Activated CD8-positive, alpha-beta T cell treated with anti-CD3 and anti-CD28 coated beads, Interleukin-2, amount 10 ng/mL, durations not matched to agents 7 days and 5 days (primary cell): ENCODE measurements around the gene ADTRP. TPM values are rescaled to one million over a fixed set of nuclear protein-coding genes. Genes with fewer than 3 reads are reported as not detected.

Experiments used
- ATAC-seq: fragments of 150-1000 bp; cut with Tn5 transposase; one replicate; pipeline ENCODE4 v1.10.0; 2021; ENCODE audit warnings: moderate library complexity
- CTCF ChIA-PET: fragments of 350-600 bp; sonication (Branson Sonifier 250); formaldehyde crosslinking; loops from one replicate; lab custom pipeline; 2021; ENCODE audit warnings: antibody characterized with exemption; lab: Charles Lee
- POLR2A ChIA-PET: fragments of 350-600 bp; sonication (Branson Sonifier 250); formaldehyde crosslinking; loops from one replicate; lab custom pipeline; 2021; ENCODE audit warnings: antibody characterized with exemption; lab: Charles Lee
- DNase-seq: peaks from one replicate; pipeline ENCODE4 v3.0.0-alpha.2; 2020
- H3K27ac Mint-ChIP-seq: one replicate; pipeline ENCODE4 v1.8.0; 2021; ENCODE audit warnings: mild to moderate bottlenecking, mixed read lengths
- H3K27me3 Mint-ChIP-seq: one replicate; pipeline ENCODE4 v1.8.0; 2021; ENCODE audit warnings: low read depth, mixed read lengths
- H3K36me3 Mint-ChIP-seq: one replicate; pipeline ENCODE4 v1.8.0; 2021; ENCODE audit warnings: low read depth, mixed read lengths
- H3K4me1 Mint-ChIP-seq: one replicate; pipeline ENCODE4 v1.8.0; 2021; ENCODE audit warnings: low read depth, mixed read lengths
- H3K4me3 Mint-ChIP-seq: one replicate; pipeline ENCODE4 v1.8.0; 2021; ENCODE audit warnings: mild to moderate bottlenecking, mixed read lengths
- H3K9me3 Mint-ChIP-seq: one replicate; pipeline ENCODE4 v1.8.0; 2022; ENCODE audit warnings: mixed read lengths; ENCODE audit not compliant: insufficient read depth
- total RNA-seq, 2 experiments: library from RNA; stranded (reverse); gene quantifications; one replicate each; pipeline ENCODE4 v1.2.3, GENCODE V29; 2021

Gene ADTRP
- total RNA-seq, 2 experiments from 2014 or later, result 0.63 to 0.68 TPM

DNA sequence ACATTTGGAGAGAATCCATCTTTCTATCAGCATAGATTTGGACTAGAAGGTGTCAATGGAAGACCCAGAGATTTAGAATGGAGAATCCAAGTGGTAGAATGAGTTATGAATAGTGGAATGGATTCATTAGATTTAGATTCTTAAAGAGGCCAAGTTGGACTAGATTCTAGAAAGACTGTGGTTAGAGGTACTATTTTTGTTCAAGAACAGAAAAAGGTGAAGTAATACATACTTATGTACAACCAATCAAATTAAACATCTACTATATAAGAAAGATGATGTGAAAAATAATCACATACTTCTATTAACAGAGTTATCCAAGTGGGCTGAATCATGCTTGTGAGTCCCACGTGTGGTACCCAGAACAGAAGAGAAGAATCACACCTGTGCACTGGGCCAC, 33.8 kb upstream of the ADTRP start:
- CTCF ChIA-PET, result no interaction called here
- Mint-ChIP-seq H3K27me3 (no peaks in the 10 kb centered on the region), H3K4me3 (no peak overlapping the region), H3K9me3 (no peaks in the 10 kb centered on the region), H3K36me3 (no peaks in the 10 kb centered on the region), H3K27ac (no peak overlapping the region), H3K4me1 (no peaks in the 10 kb centered on the region)
- no peak for DNase-seq
- POLR2A ChIA-PET, result no interaction called here
- ATAC-seq, result no peak

DNA sequence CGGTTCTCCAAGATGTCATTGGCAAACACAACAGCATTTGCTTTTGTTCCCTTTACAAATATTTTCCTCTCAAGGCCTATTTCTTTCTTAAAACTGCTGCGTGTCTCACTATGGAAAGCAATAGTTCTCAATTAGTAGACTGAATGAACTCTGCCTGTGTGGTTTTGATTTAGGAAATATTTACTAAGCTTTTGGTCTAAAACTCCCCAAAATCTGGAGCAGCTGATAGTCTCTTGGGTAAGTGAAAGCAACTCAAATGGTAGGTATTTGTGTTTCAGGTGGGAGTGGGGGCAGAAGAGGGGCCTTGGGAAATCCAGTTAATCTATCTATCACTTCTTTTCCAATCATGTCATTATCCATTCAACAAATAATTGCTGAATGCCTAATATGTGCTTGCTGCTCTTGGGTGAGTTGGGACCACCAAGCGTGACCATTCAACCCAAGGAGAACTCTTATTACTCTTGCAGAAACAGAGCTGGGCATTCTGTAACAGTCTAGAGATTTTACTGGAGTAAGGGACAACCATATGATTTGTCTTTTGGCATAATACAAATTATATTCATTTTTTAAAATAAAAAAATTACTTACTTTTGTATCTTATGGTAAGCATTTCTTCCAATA, 33.2 kb upstream of the ADTRP start:
- Mint-ChIP-seq H3K4me3 (no peak overlapping the region), H3K27me3 (no peaks in the 10 kb centered on the region), H3K9me3 (no peaks in the 10 kb centered on the region), H3K27ac (no peak overlapping the region), H3K4me1 (peaks cover 6% of the 10 kb centered on the region), H3K36me3 (no peaks in the 10 kb centered on the region)
- no peak for ATAC-seq
- DNase-seq, result no peak
- ChIA-PET CTCF (no interaction called here), POLR2A (no interaction called here)

DNA sequence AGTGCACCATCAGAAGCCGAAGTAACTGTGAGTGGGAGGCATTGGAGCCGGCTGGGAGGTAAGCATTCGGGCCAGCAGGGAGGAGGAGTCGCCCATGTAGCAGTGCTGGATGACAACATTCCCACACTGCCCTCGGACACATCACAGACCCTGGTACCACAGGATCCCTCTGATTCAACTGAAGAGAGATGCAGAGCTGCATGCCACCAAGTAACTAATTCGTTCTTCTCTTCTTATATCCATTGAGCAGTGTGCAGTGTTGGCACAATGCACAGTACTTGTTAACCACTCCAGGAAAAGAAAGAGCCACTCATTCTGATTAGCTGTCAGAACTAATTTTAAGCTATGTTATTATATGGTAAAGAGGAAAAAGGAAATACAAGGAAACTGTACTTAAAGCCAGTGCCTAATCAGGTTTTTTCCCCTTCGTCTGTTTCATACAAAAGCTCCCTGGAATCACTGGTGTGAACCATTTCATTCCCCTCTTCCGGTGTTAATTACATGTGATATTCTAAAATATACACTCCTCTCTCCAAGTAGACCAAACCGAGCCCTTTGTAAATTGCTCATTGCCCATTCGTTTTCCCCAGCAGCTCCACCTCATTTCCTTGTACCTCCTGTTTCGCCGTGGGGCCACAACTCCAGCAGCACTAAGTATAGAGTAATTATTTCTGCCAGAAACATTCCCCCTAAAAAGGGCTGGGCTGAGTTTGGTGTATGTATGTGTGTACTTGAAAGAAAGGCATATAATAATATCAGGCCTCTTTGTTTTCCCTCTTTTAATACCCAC, 32.4 kb upstream of the ADTRP start:
- no peak overlapping the region for H3K4me3 Mint-ChIP-seq
- ChIA-PET POLR2A (no interaction called here), CTCF (no interaction called here)
- no peak overlapping the region for H3K27ac Mint-ChIP-seq
- no peaks in the 10 kb centered on the region for H3K36me3 Mint-ChIP-seq
- DNase-seq, result no peak
- no peak for ATAC-seq
- peaks cover 13% of the 10 kb centered on the region for H3K4me1 Mint-ChIP-seq
- H3K27me3 Mint-ChIP-seq, result no peaks in the 10 kb centered on the region
- no peaks in the 10 kb centered on the region for H3K9me3 Mint-ChIP-seq

GRCh38 chr6:11810039-11810541, 31.5 kb upstream of the ADTRP start:
- ChIA-PET POLR2A (no interaction called here), CTCF (no interaction called here)

GRCh38 chr6:11808054-11808453, 29.5 kb upstream of the ADTRP start:
- H3K4me3 Mint-ChIP-seq, result no peak overlapping the region
- H3K4me1 Mint-ChIP-seq, result peaks cover 14% of the 10 kb centered on the region
- DNase-seq (no peak), ATAC-seq (no peak)
- H3K36me3 Mint-ChIP-seq, result no peaks in the 10 kb centered on the region
- CTCF ChIA-PET, result no interaction called here
- H3K27me3 Mint-ChIP-seq, result no peaks in the 10 kb centered on the region
- POLR2A ChIA-PET, result no interaction called here
- no peak overlapping the region for H3K27ac Mint-ChIP-seq
- no peaks in the 10 kb centered on the region for H3K9me3 Mint-ChIP-seq

More at GRCh38 chr6:11810039-11810541, 31.5 kb upstream of the ADTRP start:
- H3K27ac Mint-ChIP-seq, result no peak overlapping the region
- ATAC-seq, result no peak
- H3K4me1 Mint-ChIP-seq, result peaks cover 14% of the 10 kb centered on the region
- no peaks in the 10 kb centered on the region for H3K36me3 Mint-ChIP-seq
- no peak overlapping the region for H3K4me3 Mint-ChIP-seq
- H3K9me3 Mint-ChIP-seq, result no peaks in the 10 kb centered on the region
- H3K27me3 Mint-ChIP-seq, result no peaks in the 10 kb centered on the region
- no peak for DNase-seq

DNA sequence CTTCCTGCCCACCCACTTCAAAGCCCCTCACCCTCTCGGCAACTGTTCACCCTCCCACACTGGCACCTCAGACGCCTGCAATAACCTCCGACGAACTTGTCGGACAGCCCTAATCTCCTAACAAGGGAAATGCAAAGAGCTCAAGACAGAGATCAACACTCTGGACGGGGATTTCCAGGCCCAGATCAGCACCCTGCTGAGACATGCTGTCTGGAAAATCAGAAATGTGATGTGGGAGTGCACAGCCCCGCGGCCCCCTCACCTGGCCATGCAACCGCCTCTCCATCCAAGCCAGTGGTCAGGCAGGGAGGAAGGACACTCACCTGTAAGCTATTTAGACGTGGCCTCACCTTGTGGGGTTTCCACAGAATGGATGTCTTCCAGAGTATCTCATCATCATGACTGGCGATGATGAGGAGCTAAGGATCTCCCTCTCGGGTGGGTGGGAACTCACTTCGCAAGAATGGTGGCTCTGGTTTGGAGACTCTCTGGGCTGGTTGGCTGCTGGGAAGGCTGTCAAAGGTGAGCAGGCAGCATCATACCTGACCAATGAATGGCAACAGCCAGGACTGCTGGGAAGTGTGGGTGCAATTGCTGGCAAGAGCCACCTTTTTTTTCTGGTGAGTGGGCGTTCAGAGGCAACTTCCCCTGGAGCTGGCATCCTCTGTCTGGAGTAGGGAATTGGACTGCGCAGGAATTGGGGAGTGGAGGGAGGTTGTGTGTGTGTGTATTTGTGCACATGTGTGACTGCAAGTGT, 28.1 kb upstream of the ADTRP start:
- Mint-ChIP-seq H3K27ac (no peak overlapping the region), H3K4me1 (peaks cover 14% of the 10 kb centered on the region), H3K27me3 (no peaks in the 10 kb centered on the region), H3K36me3 (no peaks in the 10 kb centered on the region), H3K4me3 (no peak overlapping the region), H3K9me3 (no peaks in the 10 kb centered on the region)
- ChIA-PET CTCF (interaction anchor here (1.4 kb wide), 1 partner anchor 8 kb away, joined by 4 read pairs; no protein-coding TSS in a partner anchor), POLR2A (no interaction called here)
- ATAC-seq (no peak), DNase-seq (no peak)

DNA sequence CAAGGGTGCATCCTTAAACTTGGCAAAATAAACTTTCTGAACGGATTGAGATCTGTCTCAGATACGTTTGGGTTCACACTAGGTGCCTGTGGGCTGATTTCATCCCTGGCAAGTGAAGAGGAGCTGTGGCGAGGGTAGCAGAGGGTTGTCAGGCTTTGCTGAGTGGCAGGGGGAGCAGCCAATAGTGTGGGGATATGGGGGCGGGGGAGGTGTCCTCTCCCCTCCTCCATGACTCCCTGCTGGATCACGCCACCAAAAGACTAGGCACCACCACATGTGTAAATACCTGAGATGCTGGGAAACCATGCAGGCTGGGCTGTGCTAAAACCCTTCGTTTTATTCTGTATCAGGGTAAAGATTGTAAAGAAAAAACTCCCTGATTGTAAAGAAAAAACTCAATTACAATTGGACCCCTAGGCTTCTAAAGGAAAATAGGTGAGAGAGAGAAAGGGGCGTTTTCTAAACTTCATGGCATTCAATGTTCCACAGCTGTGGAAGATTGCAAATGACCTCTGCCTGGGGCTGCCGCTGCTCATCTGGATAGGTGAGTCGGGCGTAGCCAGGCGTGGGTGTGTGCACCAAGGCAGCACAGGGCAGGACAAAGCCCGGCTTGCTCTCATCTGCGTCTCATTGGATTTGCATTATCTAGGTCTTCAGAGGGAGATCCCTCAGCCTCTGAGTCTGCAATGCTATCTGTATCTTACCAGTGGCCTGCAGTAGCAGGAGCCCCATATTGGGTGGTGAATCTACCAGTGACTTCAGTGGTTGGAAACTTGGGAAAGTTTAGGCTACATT, 26.9 kb upstream of the ADTRP start:
- Mint-ChIP-seq H3K9me3 (no peaks in the 10 kb centered on the region), H3K4me1 (peaks cover 14% of the 10 kb centered on the region), H3K27me3 (no peaks in the 10 kb centered on the region), H3K4me3 (no peak overlapping the region), H3K27ac (no peak overlapping the region), H3K36me3 (no peaks in the 10 kb centered on the region)
- ATAC-seq (no peak), DNase-seq (no peak)
- ChIA-PET CTCF (interaction anchor here (0.7 to 1.4 kb wide), 2 partner anchors 10 to 428 kb away, joined by 3 to 4 read pairs; no protein-coding TSS in a partner anchor), POLR2A (no interaction called here)

DNA sequence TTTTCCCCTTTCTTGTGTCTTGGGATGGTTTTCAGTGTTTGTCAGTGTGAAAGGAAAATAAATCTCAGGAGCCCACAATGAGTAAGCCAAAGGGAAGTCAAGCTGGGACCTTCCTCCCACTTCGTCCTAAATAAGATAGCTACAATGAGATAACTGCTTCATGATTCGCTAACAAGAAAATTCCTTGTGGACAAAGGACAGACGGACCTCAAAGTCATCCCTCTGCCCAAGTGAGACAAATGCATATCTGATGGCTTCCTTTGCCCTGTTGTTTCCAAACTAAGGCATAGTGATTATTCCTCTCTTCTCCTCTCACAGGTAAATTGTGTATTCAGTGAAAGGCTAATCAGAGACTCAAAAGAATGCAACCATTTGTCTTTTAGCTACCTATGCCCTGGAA, 26.1 kb upstream of the ADTRP start:
- Mint-ChIP-seq H3K4me3 (no peak overlapping the region), H3K4me1 (peaks cover 14% of the 10 kb centered on the region), H3K36me3 (no peaks in the 10 kb centered on the region), H3K27me3 (no peaks in the 10 kb centered on the region), H3K9me3 (no peaks in the 10 kb centered on the region), H3K27ac (no peak overlapping the region)
- POLR2A ChIA-PET, result no interaction called here
- CTCF ChIA-PET, result no interaction called here
- no peak for ATAC-seq
- no peak for DNase-seq

- H3K4me3 Mint-ChIP-seq, result no peak overlapping the region
- no peaks in the 10 kb centered on the region for H3K9me3 Mint-ChIP-seq
- no peaks in the 10 kb centered on the region for H3K36me3 Mint-ChIP-seq
Measured at GRCh38 chr6:11804135-11804534, 25.5 kb upstream of the ADTRP start.

DNA sequence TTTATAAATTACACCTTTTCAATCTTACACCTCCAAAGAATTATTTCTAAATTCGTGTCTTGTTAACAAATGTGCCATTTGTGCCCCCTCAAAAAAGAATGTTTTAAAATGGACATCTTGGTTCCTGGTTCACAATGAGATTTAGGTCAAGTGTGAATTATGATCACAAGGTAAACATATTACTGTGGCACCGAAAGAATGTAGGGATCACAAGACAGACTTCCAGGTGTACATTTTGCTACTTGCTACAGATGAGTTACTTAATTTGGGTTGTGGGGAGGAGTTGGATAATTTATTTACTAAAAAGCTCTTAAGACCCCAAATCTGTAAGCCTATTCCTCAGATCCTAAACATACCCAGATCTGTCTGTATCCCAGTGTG, 25.0 kb upstream of the ADTRP start:
- peaks cover 14% of the 10 kb centered on the region for H3K4me1 Mint-ChIP-seq
- H3K4me3 Mint-ChIP-seq, result no peak overlapping the region
- no peak for ATAC-seq
- POLR2A ChIA-PET, result no interaction called here
- CTCF ChIA-PET, result no interaction called here
- H3K27ac Mint-ChIP-seq, result no peak overlapping the region
- H3K36me3 Mint-ChIP-seq, result no peaks in the 10 kb centered on the region
- no peaks in the 10 kb centered on the region for H3K9me3 Mint-ChIP-seq
- H3K27me3 Mint-ChIP-seq, result no peaks in the 10 kb centered on the region
- no peak for DNase-seq

More at GRCh38 chr6:11804135-11804534, 25.5 kb upstream of the ADTRP start:
- no peak overlapping the region for H3K27ac Mint-ChIP-seq
- H3K4me1 Mint-ChIP-seq, result peaks cover 14% of the 10 kb centered on the region
- no peaks in the 10 kb centered on the region for H3K27me3 Mint-ChIP-seq
- ATAC-seq (no peak), DNase-seq (no peak)
- POLR2A ChIA-PET, result no interaction called here
- CTCF ChIA-PET, result no interaction called here

DNA sequence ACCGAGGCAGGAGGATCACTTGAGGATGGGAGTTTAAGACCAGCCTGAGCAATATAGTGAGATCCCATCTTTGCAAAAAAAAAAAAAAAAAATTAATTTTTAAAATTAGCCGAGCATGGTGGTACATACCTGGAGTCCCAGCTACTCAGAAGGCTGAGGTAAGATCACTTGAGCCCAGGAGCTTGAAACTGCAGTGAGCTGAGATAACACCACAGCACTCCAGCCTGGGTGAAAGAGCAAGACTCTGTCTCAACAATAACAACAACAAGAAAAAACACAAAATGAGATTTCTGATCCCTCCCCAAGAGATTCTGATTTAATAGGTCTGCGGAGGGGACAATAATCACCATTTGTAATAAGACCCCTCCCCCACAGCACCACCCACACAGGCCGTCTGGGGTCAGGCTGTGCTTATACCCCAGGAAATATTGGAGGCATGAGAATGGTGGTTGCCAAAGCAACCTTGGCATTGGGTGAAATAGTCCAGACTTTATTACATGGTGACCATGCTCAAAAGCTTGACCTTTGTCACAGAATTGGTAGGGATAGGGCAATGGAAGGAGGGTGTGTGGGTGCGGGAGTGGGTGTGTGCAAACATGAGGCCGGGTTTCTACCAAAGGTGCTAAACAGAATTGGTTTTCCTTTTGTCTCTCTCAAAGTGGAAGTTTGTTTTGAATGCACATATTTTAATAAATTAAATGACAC, 24.4 kb upstream of the ADTRP start:
- ChIA-PET CTCF (no interaction called here), POLR2A (no interaction called here)
- Mint-ChIP-seq H3K27ac (no peak overlapping the region), H3K4me3 (no peak overlapping the region), H3K9me3 (no peaks in the 10 kb centered on the region), H3K4me1 (peaks cover 14% of the 10 kb centered on the region), H3K36me3 (no peaks in the 10 kb centered on the region), H3K27me3 (no peaks in the 10 kb centered on the region)
- ATAC-seq (no peak), DNase-seq (no peak)
